ENCODE measurements around the gene WWOX.

The WWOX gene

DNA sequence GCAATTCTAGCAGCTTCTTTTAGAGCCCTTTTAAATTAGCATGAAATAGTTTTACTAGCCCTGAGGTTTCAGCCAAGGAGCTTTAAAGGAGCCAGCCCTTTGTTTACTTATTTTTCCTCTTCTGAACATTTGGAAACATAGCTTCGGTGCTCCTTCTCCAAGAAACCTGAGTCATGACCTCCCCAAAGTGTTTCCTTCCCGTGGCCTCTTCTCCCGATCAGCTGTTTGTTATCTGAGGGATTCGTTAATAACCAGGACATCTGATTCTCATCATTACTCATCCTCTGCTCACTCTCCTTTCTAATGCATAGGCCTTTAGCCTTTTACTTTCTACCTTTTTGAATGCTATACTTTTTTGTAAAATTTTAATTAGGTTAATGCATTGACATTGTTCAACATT is 204.5 kb downstream of the WWOX start:
- TF ChIP-seq, protein P1, sequence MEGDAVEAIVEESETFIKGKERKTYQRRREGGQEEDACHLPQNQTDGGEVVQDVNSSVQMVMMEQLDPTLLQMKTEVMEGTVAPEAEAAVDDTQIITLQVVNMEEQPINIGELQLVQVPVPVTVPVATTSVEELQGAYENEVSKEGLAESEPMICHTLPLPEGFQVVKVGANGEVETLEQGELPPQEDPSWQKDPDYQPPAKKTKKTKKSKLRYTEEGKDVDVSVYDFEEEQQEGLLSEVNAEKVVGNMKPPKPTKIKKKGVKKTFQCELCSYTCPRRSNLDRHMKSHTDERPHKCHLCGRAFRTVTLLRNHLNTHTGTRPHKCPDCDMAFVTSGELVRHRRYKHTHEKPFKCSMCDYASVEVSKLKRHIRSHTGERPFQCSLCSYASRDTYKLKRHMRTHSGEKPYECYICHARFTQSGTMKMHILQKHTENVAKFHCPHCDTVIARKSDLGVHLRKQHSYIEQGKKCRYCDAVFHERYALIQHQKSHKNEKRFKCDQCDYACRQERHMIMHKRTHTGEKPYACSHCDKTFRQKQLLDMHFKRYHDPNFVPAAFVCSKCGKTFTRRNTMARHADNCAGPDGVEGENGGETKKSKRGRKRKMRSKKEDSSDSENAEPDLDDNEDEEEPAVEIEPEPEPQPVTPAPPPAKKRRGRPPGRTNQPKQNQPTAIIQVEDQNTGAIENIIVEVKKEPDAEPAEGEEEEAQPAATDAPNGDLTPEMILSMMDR (conservative IDR thresholded peaks at IDR 0.05; ENCODE audit: low read depth, low read length), result no peak
- no peak overlapping the region for H3K27ac ChIP-seq
- H3K4me2 ChIP-seq, result no peak overlapping the region
- H3K9ac ChIP-seq, result no peak overlapping the region
- H3K4me3 ChIP-seq (IDR thresholded peaks at IDR 0.05; ENCODE audit: insufficient read depth, low read depth, low read length), result no peak overlapping the region
- no peaks in the 10 kb centered on the region for H3K79me2 ChIP-seq (ENCODE audit: insufficient read depth, low read depth)
- H2AFZ ChIP-seq (ENCODE audit: low read depth), result no peak overlapping the region
- no peaks in the 10 kb centered on the region for H3K4me1 ChIP-seq (ENCODE audit: low read depth, poor library complexity, severe bottlenecking)
- no peaks in the 10 kb centered on the region for H3K27me3 ChIP-seq (ENCODE audit: insufficient read depth, low read depth)
- H3K36me3 ChIP-seq (ENCODE audit: insufficient read depth), result no peaks in the 10 kb centered on the region
- no peaks in the 10 kb centered on the region for H4K20me1 ChIP-seq (ENCODE audit: insufficient read depth)

DNA sequence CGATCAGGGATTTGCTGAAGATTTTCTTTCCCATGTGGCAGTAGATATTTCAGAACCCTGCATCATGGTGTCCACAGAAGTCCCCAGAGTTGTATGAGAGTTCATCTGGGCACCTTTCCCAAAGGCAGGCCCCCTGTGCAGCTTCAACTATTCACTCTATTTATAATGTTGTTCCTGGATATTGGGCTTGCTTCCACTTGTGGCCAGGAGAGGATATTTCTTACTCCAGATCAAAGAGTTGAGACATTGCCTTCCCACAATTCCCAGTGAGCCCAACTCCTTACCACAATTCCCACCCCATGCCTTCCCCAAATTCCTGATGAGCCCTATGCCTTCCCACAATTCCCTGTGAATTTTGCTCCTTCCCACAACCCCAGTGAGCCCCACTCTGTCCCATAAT is 206.9 kb downstream of the WWOX start:
- Histone ChIP-seq H3K79me2 (ENCODE audit: insufficient read depth, low read depth) (no peaks in the 10 kb centered on the region), H2AFZ (ENCODE audit: low read depth) (no peak overlapping the region), H4K20me1 (ENCODE audit: insufficient read depth) (no peaks in the 10 kb centered on the region), H3K27me3 (ENCODE audit: insufficient read depth, low read depth) (no peaks in the 10 kb centered on the region), H3K27ac (no peak overlapping the region), H3K4me2 (no peak overlapping the region), H3K4me1 (ENCODE audit: low read depth, poor library complexity, severe bottlenecking) (no peaks in the 10 kb centered on the region), H3K9ac (no peak overlapping the region), H3K36me3 (ENCODE audit: insufficient read depth) (no peaks in the 10 kb centered on the region), H3K4me3 (IDR thresholded peaks at IDR 0.05; ENCODE audit: insufficient read depth, low read depth, low read length) (no peak overlapping the region)
- TF ChIP-seq, protein P1 (conservative IDR thresholded peaks at IDR 0.05; ENCODE audit: low read depth, low read length), result no peak

DNA sequence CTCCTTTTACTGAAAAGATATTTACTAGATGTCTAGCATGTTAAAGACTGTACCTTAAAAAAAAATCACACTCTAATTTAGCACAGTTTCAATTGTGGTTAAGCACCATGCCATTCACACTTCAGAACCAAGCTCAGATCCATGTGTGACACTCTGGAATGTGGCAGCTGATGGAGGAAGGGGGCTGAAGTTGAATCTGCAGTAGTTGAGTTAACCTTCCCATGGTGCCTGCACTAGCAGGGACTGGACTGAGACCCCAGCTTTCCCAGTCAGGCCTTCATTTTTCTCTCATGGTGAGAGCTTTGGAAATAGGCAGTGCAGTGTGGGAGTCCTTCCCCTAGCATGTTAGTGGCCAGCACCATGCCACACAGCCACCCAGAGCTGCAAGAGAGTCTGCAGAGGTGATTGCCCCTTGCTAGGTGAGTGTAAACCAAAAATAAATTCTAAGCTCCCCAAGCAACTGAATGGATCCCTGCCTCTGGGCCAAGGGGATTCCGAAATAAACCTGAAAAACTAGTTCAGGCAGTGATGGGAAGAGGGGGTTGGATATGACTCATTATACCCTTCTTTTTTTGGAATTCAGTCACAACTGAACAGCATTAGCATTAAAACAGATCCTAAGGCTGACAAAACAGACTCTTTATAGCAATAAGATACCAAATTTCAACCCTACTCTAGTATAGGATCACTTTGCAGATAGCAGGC is 208.5 kb downstream of the WWOX start:
- TF ChIP-seq, protein P1 (conservative IDR thresholded peaks at IDR 0.05; ENCODE audit: low read depth, low read length), result no peak
- H3K27ac ChIP-seq, result no peak overlapping the region
- no peak overlapping the region for H3K4me3 ChIP-seq (IDR thresholded peaks at IDR 0.05; ENCODE audit: insufficient read depth, low read depth, low read length)
- H2AFZ ChIP-seq (ENCODE audit: low read depth), result no peak overlapping the region
- H4K20me1 ChIP-seq (ENCODE audit: insufficient read depth), result no peaks in the 10 kb centered on the region
- no peak overlapping the region for H3K4me2 ChIP-seq
- no peaks in the 10 kb centered on the region for H3K36me3 ChIP-seq (ENCODE audit: insufficient read depth)
- H3K79me2 ChIP-seq (ENCODE audit: insufficient read depth, low read depth), result no peaks in the 10 kb centered on the region
- H3K9ac ChIP-seq, result no peak overlapping the region
- H3K27me3 ChIP-seq (ENCODE audit: insufficient read depth, low read depth), result no peaks in the 10 kb centered on the region
- no peaks in the 10 kb centered on the region for H3K4me1 ChIP-seq (ENCODE audit: low read depth, poor library complexity, severe bottlenecking)

DNA sequence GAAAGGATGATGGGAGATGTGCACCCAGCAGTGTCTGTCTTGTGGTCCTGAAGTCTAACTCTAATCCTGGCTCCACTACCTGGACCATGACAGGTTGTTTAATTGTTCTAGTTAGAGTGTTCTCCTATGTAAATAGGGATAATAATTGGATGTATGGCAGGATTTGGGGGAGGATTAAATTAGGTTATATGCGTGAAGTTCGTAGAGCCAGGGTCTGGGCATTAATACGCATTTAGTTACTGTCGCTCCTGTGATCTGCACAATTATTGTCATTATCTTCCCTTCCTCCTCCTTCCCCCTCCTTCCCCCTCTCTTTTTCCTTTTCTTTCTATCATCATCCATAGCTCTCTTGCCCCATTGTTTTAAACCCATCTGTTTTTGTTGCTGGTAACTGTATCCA is 210.3 kb downstream of the WWOX start:
- TF ChIP-seq, protein P1 (conservative IDR thresholded peaks at IDR 0.05; ENCODE audit: low read depth, low read length), result no peak
- H3K79me2 ChIP-seq (ENCODE audit: insufficient read depth, low read depth), result no peaks in the 10 kb centered on the region
- H3K36me3 ChIP-seq (ENCODE audit: insufficient read depth), result no peaks in the 10 kb centered on the region
- H2AFZ ChIP-seq (ENCODE audit: low read depth), result no peak overlapping the region
- H3K4me3 ChIP-seq (IDR thresholded peaks at IDR 0.05; ENCODE audit: insufficient read depth, low read depth, low read length), result no peak overlapping the region
- H3K27me3 ChIP-seq (ENCODE audit: insufficient read depth, low read depth), result no peaks in the 10 kb centered on the region
- no peaks in the 10 kb centered on the region for H3K4me1 ChIP-seq (ENCODE audit: low read depth, poor library complexity, severe bottlenecking)
- H3K4me2 ChIP-seq, result no peak overlapping the region
- H4K20me1 ChIP-seq (ENCODE audit: insufficient read depth), result no peaks in the 10 kb centered on the region
- H3K27ac ChIP-seq, result no peak overlapping the region
- no peak overlapping the region for H3K9ac ChIP-seq

Data from KMS-11 (cell line).